Measurements from ENCODE around the gene LPP.

GRCh38 chr3:188362405-188362831 is 208.5 kb downstream of the LPP start:
- TF ChIP-seq EP300 (IDR thresholded peaks at IDR 0.05) (no peak), CTCF (IDR thresholded peaks at IDR 0.05) (no peak), POLR2AphosphoS5 (IDR thresholded peaks at IDR 0.05) (peak in 2 of 3 donors; percentile 56 to 86)

Measured in stomach (tissue), 4 donors.